GM21528 (cell line): ENCODE data around the gene SEC31B.

Experiments
- ATAC-seq: cut with Tn5 transposase; IDR thresholded peaks from one replicate; pipeline ENCODE4 v1.9.1; 2021; ENCODE audit warnings: mild to moderate bottlenecking, moderate library complexity; ENCODE audit not compliant: unreplicated experiment, low FRiP score

SEC31B gene

DNA sequence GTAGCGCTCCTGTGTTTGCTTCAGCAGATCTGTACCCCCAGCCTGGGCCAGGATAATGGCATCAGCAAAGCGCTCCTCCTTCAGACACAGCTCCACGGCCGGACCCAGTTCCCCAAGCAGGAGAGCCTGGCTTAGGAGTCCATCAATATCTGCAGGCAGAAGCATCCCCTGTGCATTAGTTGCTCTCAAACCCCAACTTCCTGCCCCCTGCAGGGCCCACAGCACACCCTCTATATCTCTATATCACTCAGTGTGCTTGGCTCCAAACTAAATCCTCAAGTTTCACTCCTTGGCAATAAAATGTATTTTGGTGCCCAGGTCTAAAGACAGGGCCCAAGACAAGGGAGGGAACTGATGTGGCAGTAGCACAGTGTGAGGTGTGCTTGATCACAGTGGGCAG, 21.6 kb downstream of the SEC31B start:
- ATAC-seq: no peak

DNA sequence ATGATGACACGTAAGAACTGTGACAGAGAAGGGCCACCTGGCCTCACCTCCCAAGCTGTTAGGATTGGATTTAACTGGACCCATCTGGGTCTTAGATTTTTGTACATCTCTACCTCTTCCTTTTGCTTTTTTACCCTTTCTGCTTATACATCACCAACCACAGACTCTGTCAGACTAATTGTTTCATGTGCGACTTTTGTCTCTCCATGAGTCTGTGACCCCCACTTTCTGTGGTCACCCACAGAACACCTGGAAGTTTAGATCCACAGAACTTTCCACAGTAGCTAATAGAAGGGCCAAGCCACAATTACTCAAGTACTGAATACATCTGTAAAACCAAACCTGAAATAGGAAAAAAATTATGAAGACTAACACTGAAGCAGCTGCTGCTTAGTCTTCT, 23.1 kb downstream of the SEC31B start:
- ATAC-seq: no peak

DNA sequence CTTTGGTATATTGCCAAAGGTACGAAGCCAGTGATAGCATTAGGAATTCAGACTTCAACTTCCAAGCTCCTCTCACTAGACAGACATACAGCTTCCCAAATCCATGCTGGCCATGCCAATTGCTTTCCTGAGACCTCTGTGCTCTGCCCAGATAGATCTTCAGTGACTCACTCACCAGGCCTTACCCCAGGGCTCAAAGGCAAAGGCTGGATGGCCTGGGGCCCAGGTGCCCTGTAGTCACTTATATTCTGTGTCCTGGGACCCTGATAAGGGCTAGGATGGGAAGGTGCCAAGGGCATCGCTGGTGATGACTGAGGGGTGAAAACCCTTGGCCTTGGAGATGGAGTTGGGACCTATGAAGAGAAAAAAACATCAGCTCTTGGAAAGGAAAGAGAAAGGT, 29.1 kb downstream of the SEC31B start:
- ATAC-seq: no peak

DNA sequence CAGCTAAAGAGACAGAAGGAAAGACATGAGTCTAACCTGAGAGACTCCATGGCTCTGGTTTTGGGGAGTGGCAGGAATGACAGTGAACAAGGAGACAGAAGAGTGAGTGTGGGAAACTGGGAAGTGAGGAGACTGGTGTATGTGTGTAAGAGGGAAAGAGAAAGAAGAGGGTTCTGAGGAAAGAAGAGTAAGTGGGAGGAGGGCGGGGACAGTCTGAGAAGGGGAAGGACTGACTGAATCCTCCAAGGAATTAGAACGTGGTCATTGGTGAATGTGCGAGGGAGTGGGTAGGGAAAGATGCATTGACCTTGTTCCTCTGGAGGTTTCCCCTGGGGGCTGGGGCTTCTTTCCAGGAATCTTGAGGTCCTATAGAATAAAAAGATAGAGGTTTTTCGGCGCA, 30.3 kb downstream of the SEC31B start:
- ATAC-seq: no peak

DNA sequence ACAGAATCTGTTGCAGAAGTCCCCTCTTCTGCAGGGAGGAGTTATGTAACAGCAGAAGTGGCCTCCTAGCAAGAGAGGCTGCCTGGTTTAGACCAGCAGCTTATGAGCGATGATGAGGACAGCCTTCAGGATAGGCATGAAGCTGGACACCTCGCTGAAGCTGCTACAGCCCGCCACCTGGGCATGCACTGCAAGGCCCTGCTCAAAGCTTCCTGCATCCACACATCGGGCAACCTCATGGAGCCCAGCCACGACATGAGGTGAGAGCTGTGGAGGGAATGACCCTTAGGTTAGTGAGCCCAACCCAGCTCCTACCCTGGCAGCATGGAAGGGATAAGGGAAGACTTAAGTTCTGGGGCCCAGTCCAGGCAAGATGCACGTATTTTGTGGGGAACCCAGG, 32.1 kb downstream of the SEC31B start:
- ATAC-seq: no peak

DNA sequence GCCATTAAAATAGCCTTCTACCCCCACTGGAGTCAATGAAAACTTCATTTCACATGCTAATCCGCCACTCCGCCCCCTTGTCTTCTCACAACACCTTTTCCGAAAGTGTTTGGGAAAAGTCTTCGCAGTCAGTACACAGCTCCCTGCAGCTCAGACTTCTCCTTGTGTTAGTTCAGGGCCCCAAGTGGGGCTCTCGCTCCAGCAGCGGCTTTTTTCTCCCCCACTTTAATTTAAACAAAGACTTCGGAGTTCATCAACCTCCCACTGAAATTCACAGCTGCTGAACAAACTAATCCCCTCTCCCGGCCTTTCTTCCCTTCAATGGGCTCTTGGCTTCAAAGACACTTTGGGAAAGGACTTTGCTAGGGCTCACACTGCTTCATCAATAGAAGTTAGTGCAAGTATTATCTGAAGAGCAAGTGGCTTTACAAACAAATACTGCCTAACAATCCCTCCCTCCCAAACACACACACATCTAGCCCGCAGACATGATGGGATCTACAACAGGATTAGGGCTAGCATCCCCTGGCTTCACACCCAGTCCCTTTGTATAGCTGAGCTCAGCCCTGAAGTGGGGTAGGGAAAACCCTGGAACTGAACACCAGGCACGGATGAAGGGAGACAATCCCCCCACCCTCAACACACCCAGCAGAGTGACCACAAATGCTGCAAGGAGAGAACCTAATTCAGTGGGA, 33.7 kb downstream of the SEC31B start:
- no peak for ATAC-seq

DNA sequence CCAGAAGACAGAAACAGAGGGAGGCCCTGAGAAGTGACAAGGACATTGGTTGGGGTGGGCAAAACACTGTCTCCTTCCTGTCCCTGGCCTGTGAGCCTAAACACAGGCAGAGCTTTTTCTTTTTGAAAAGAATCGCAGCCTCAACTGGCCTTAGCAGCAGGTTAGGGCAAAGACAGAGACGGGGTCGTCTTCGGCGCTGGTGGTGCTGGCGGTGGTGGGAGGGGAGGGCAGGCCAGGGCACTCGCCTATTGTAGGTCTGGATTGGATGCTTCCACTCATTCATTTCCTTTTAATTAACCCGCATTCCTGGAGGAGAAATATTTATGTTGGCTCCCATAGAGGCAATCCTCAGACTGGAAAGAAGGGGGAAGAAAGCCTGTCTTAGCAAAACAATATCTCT, 34.3 kb downstream of the SEC31B start:
- ATAC-seq: no peak

DNA sequence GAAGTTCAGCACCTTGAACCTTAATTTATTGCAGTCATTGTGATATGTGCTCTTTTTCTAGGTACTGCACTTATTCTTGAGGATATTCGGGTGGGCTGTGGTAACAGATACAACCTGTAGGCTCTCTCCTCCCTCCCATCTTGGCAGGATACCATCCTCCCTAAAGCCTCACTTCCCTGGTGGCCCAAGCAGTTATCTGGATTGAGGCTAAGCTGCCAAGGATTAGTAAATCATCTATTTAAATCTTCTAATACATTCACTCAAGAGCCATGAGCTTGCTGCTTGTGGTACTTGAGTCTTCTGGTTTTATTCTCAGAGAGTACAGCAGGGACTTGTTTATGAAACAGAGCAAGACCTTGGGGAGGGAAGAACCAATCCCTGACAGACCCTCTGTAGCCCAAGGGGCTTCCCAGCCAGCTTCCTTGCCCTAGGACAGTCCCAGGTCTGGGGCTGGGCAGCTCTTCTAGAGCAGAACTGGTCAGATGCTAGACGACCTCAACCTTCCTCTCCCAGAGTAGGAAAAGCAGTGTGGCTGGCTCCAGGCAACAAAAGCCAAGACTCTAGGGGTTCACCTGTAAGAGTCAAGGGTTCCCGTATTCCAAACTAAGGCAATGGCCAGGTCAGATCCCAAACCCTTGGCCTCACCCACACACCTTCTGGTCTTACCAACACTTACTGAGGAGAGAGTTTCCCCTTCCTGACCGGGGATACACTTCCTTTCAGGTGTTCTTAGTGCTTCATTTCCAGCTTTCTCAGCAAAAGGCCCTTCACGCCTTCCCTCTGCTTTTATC, 35.6 kb downstream of the SEC31B start:
- ATAC-seq: no peak

DNA sequence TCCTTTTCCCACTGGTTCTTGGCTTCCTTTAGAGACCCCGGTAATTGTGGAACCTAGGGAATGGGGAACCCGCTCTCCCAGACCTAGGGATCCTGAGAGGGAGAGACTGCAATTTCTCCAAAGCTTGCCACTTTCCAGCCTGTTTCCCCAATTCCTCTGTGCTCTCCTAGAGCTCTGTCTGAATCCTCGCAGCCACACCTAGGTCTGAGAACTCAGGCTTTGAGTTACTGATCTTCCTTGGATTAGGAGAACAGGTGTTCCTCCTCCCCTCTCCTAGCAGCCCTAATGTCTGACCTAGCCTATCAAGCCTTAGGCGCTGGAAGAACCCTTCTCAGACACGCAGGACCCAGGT, 36.9 kb downstream of the SEC31B start:
- ATAC-seq: no peak

DNA sequence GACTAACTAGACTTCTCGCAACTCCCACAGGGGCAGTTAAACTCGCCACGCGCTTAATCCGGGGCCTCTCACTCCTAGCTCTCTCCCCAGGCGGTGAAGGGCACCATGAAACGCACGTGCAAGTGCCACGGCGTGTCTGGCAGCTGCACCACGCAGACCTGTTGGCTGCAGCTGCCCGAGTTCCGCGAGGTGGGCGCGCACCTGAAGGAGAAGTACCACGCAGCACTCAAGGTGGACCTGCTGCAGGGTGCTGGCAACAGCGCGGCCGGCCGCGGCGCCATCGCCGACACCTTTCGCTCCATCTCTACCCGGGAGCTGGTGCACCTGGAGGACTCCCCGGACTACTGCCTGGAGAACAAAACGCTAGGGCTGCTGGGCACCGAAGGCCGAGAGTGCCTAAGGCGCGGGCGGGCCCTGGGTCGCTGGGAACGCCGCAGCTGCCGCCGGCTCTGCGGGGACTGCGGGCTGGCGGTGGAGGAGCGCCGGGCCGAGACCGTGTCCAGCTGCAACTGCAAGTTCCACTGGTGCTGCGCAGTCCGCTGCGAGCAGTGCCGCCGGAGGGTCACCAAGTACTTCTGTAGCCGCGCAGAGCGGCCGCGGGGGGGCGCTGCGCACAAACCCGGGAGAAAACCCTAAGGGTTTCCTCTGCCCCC, 37.4 kb downstream of the SEC31B start:
- peak; percentile 32 for ATAC-seq

DNA sequence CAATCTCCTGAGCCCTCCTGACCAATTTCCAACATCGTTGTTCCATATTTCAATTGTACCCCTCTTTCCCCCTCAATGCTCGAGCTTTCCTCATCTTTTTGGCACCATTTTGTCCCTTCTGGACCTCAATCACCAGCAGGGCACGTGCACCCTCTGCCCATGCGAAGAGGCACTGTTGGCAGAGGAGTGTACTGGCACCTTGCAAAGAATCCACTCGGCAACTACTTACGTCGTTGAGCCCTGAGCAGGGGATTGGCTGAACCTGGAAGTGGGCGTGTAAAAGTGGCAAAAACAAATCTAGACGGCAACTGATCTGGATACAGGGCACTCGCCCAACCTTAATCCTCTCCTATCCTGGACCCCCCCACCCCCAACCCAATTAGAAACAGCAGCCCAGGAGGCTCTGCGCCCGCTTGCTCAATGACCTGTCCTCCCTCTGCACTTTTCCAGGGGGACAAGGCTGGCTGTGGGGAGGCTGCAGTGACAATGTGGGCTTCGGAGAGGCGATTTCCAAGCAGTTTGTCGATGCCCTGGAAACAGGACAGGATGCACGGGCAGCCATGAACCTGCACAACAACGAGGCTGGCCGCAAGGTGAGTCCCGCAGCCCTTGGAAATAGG, 38.1 kb downstream of the SEC31B start:
- peak; percentile 97 for ATAC-seq

DNA sequence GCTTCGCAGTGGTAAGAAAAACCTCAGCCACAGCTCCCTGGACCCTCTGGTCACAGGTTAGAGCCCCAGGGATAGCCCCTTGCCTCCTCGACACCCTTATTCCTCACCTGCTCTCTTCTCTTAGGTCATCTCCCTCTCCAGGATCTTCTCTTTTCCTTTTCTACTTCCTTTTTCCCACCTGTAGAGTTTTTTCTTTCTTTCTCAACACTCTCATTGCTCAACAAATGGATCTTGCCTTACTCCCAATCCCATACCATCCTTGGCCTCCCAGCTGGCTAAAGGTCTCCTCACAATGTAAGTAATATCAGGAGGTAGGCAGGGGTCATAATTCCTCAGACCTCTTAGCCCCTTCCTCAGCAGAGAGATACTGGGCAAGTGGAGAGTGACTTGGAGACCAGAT, 39.7 kb downstream of the SEC31B start:
- no peak for ATAC-seq

DNA sequence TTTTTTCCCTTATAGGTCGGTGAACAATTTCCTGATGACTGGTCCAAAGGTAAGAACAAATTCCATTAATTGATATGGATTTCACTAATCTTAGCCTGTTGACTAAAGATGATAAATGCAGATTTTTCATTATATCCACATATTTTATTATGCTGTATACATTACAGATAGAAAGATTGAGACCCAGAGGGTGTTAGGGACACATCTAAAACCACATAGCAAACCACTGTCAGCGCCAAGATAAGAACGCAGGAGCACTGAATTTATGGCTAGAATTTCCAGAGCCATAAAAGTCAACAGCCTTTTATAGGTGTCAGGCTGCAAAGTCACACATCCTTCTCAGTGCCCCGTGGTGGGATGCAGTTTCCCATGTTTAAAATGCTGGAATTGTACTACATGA, 40.6 kb downstream of the SEC31B start:
- ATAC-seq: no peak

DNA sequence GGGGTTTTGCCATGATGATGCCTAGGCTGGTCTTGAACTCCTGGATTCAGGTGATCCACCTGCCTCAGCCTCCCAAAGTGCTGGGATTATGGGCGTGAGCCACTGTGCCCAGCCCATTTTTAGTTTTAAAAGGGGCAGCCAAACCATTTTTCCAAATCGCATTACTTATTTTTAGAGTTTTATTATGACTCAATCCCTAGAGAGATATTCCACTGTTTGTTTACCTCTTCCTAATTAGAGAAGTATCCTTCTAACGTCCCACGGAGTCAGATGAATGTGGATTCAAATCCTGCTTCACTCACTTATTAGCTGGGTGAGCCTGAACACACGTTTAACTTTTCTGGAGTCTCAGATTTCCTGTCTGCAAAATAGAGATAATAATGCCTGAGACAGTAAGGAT, 41.7 kb downstream of the SEC31B start:
- no peak for ATAC-seq

DNA sequence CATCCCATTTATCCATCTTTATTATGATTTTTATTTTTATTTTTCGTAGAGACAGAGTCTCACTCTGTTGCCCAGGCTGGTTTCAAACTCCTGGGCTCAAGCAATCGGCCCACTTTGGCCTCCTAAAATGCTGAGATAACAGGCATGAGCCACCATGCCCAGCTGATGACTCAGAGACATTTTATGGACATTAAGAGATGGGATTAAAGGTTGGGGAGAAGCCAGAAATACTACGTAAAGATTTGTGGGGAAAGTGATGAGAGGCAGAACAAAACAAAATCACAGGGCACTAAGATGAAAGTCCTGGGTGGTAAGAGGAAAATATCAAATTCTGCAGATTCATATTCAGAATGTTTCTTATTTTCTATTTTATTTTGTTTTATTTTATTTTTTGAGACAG, 49.3 kb downstream of the SEC31B start:
- no peak for ATAC-seq

DNA sequence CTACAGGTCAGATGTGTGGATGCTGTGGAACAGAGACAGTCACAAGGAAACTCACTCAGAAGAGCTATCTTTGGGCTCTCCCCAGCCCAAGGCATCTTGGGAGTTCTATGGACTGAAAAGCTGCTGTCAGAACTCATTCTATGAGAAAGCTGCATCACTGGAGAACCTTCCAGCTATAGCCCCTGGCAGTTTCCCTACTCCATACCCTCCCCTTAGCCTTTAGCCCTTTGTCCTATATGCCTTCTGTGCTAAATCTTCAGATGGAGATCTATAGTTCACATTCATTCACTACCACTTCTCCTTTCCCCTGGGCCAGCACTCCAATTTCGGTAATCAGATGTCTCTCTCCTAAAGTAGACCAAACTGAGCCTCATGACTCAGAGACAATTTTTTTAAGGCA, 49.9 kb downstream of the SEC31B start:
- no peak for ATAC-seq

DNA sequence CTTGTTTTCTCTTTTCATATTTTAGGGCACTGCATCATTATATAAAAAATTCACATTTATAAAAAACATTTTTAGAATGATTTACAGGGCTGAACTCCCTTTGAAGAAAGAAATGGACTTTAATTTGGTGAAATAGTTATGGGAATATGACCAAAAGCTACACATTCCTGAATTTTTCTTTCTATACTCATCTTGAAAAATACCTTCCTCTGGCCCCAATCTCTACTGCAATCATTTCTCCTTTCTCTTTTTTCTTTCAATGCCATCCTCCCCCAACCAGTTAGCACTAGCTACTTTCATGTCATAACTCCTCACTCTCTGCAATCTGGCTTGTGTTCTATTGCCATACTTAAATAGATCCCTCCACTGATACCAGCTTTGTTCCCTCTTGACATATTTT, 50.7 kb downstream of the SEC31B start:
- ATAC-seq: no peak

DNA sequence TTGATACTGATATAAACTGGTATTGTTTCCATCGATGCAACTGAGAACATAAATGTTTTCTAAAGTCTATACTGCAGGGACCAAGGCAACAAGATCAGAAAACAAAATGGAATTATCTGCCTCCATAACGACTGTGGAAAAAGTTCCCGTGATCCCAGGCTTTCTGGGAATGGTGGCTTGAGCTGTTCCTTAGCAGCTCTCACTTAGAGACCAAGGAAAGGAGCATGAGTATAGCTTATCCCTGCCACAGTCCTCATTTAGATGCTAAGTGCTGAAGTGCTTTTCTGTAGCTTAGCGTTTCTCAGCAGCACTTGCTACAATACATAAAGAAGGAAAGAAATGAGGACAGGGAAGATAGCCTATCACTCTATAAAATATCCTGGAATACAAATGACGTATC, 51.3 kb downstream of the SEC31B start:
- no peak for ATAC-seq

DNA sequence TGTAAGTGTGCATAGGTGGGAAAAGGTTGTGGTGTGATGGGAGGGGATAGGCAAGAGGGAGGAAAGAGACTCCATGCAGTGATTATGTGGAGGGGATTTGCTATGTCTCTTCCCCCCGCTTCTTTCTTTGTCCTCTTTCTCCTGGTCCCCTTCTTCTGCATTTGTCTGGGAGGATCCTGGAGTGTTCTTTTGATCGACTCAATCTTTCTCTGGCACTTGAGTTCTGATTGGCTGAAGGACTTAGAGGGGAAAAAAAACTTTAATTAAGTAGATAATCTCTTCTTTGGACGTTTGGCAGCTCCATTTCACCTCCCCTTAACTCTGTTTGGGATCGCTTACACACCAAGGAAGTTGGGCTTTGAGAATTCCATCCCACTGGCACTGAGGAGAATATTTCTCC, 57.0 kb downstream of the SEC31B start, which contains the start of gene WNT8B:
WNT8B (plus strand) TSS at position 301 of the 400 bp plus-strand sequence. CDS start 160 bp downstream, outside the sequence.
- ATAC-seq: no peak

DNA sequence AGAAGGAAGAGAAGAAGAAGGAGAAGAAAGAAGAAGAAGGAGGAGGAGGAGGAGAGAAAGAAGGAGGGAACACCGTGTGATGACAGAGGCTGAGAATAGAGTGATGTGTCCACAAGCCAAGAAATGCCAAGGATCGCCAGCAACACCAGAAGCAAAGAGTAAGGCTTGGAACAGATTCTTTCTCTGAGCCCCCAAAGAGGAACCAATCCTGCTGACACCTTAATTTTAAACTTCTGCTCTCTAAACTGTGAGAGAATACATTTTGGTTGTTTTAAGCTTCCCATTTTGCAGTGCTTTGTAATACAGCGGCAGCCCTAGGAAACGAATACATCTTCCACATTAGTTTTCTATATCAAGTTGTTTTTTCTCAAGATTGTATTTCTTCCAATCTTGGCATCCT, 70.7 kb downstream of the SEC31B start:
- ATAC-seq: no peak

DNA sequence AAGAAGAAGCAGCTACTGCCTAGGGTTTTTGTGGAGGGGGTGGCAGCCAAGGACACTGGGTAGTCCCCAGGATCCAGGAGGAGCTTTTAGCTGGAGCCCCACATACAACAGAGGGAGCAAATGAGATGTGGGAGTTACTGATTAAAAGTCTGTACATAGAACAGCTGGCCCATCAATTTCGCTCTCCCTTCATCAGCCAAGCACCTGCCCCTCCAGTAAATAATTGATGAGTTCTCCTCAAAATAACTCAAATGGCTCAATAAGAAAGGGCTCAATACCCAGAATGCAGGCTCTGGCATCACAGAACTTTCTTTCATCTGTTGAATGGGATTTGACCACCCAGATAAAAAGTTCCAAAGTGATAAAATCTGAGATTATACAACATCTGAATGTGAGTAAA, 72.0 kb downstream of the SEC31B start:
- ATAC-seq: no peak
